Colonic mucosa (tissue), 4 donors: ENCODE data around the gene TKTL1. TPM values are rescaled to one million over a fixed set of nuclear protein-coding genes. Genes with fewer than 3 reads are reported as not detected.

Source experiments
- DNase-seq: peaks from one replicate; pipeline ENCODE4 v3.0.0-alpha.2; 2020
- H3K27ac ChIP-seq: fragments of 200-600 bp; one replicate; pipeline ENCODE4 v1.8.0; 2021
- H3K27me3 ChIP-seq: fragments of 200-600 bp; one replicate; pipeline ENCODE4 v1.8.0; 2021
- H3K36me3 ChIP-seq: fragments of 200-600 bp; one replicate; pipeline ENCODE4 v1.8.0; 2021
- H3K4me1 ChIP-seq: fragments of 200-600 bp; one replicate; pipeline ENCODE4 v1.8.0; 2021; ENCODE audit warnings: mild to moderate bottlenecking
- H3K4me3 ChIP-seq: fragments of 200-600 bp; one replicate; pipeline ENCODE4 v1.8.0; 2021
- H3K9ac ChIP-seq, 2 donors: one replicate each; pipeline ENCODE4 v1.7.0; 2013; ENCODE audit warnings: control low read depth in 2 of 2, low read depth in 2 of 2, low read length in 2 of 2
- H3K9me3 ChIP-seq: fragments of 200-600 bp; one replicate; pipeline ENCODE4 v1.8.0; 2021
- intact Hi-C: fragments of 100-400 bp; cut with DNase I; formaldehyde crosslinking; loops from one replicate; pipeline ENCODE4 v1.14.1; 2022
- total RNA-seq, 2 donors: library from RNA; stranded (reverse); fragmentation: NEBNext Ultra II Directional in 1 of 2; extraction: Animal tissue kit (Norgen Biotek cat#: 25700) in 1 of 2; gene quantifications; one replicate each; pipeline ENCODE4 v1.2.1, GENCODE V29; 2021
- TF ChIP-seq, protein P1 (sequence below): fragments of 200-600 bp; IDR thresholded peaks from one replicate; pipeline ENCODE4 v1.8.0; 2022; ENCODE audit warnings: antibody characterized with exemption, mild to moderate bottlenecking
- donor health status: healthy.
- donor health status: DM: no; HTN: no; CAD: no.
- donor health status: DM: no; HTN: no; CAD: no.

Gene TKTL1
- total RNA-seq, 2 donors from 2014 or later, result not detected

DNA sequence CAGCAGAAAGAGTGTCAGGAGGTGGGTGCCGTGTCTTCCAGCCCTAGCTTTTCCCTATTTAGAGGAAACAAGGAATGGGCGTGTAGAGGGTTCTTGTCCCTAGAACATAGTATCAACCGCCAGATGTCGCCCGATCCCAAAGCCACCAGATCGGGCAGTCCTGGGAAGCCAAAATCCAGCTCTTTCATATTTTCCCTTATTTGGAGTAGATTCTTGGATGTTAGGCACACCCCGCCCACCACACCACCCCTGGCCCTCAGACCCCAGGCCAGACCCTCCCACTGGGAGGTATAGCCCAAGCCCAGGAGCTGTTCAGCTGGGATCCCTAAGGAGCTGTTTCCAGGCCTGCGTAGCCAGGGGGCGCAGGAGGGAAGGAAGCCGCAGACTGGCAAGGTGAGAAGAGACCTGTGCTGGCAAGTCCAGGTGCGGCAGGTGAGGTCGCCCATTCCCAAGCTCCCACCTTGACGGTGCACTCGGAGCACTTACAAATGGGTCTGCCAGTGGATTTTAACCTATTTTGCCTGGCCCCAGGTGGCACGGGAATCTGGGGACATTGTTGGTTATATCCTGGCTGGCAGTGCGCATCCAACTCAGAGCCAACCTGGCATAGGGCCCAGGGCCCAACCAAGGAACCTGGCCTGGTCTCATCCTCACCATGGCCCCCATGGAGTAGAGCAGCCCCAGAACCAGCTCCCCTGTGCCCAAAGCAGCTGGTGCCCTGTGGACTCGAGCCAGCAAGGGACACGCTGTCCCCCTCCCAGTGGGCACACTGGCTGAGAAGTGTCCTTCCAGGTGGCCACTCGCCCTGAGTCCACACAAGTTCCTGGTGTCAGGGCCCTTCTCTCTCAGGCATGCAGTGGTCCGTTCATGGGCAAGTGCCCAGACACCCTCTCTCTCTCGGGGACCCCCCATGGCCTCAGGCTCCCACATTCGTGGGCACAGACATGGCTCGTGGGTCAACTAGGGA lies 78.0 kb downstream of the TKTL1 start:
- H3K9me3 ChIP-seq, result no peaks in the 10 kb centered on the region
- peak overlapping the region; percentile 33 for H3K27ac ChIP-seq
- H3K36me3 ChIP-seq, result no peaks in the 10 kb centered on the region
- no peaks in the 10 kb centered on the region for H3K4me1 ChIP-seq
- peak overlapping the region; percentile 51 for H3K9ac ChIP-seq
- intact Hi-C loops, result no loop called here
- peak overlapping the region; percentile 33 for H3K4me3 ChIP-seq
- peak; percentile 79 for DNase-seq
- TF ChIP-seq, protein P1, sequence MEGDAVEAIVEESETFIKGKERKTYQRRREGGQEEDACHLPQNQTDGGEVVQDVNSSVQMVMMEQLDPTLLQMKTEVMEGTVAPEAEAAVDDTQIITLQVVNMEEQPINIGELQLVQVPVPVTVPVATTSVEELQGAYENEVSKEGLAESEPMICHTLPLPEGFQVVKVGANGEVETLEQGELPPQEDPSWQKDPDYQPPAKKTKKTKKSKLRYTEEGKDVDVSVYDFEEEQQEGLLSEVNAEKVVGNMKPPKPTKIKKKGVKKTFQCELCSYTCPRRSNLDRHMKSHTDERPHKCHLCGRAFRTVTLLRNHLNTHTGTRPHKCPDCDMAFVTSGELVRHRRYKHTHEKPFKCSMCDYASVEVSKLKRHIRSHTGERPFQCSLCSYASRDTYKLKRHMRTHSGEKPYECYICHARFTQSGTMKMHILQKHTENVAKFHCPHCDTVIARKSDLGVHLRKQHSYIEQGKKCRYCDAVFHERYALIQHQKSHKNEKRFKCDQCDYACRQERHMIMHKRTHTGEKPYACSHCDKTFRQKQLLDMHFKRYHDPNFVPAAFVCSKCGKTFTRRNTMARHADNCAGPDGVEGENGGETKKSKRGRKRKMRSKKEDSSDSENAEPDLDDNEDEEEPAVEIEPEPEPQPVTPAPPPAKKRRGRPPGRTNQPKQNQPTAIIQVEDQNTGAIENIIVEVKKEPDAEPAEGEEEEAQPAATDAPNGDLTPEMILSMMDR, result peak; percentile 68
- H3K27me3 ChIP-seq, result no peaks in the 10 kb centered on the region

DNA sequence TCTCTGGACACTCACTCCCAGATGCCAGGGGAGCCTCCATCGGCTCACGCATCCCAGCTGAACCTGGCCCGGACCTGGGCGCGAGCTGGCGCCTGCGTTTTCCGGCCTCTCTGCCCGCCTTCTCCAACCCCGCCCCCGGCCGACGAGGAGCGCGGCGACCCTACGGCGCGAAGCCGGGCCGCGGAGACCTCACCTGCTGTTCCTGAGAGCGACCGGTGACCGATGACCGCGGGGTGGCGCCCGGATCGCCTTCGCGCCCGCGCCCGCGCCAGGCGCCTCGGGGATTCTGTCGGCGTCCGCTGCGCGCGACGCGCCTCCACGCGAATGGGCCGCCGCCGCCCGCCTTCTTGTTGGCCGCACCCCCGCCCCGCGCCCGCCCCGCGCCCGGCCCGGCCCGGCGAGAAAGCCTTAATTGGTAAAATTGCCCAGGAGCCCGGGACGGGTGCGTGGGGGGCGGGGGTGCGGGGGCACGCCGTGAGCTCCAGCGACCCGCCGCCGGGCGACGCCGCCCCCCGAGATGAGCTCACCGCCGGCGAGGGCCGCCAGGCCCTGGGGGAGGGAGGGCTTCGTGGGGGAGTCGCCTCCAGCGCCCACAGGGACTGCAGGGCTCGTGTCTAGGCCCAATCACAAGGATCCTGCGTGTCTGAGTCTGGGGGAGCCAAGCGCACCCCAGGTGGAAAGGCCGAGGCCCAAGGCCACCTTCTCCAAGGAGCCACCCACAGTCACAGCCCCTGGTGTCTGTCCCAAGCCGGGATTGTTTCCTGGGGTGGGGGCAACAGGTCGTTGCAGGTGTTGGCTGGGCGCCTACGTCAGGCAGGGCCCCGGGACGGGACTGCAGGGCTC lies 78.9 kb downstream of the TKTL1 start, which contains the start of gene FLNA:
FLNA (minus strand) TSS at position 322 of the 843 bp plus-strand sequence. CDS start 3,389 bp downstream, outside the sequence.
- TF ChIP-seq, protein P1, result no peak
- H3K4me3 ChIP-seq, result peak within 1 kb of the TSS; percentile 33
- peak within 1 kb of the TSS; percentile 33 for H3K27ac ChIP-seq
- no peaks in the 10 kb centered on the region for H3K36me3 ChIP-seq
- no peaks in the 10 kb centered on the region for H3K4me1 ChIP-seq
- no peaks in the 10 kb centered on the region for H3K9me3 ChIP-seq
- no peaks in the 10 kb centered on the region for H3K27me3 ChIP-seq
- H3K9ac ChIP-seq, result peak within 1 kb of the TSS; percentile 51
- DNase-seq, result no peak
- intact Hi-C loops, result no loop called here

DNA sequence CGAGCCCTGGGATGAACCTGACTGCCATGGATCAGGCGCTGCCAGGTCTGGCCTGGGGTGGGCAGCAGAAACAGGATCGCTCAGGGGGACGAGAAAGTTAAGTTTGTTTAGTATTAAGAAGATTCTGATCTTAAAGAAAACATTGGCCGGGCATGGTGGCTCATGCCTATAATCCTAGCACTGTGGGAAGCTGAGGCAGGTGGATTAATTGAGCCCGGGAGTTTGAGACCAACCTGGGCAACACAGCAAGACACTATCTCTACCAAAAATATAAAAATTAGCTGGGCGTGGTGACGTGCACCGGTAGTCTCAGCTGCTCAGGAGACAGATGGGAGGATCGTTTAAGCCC lies 79.5 kb downstream of the TKTL1 start:
- peak overlapping the region in 1 of 2 donors; percentile 30 for H3K9ac ChIP-seq

DNA sequence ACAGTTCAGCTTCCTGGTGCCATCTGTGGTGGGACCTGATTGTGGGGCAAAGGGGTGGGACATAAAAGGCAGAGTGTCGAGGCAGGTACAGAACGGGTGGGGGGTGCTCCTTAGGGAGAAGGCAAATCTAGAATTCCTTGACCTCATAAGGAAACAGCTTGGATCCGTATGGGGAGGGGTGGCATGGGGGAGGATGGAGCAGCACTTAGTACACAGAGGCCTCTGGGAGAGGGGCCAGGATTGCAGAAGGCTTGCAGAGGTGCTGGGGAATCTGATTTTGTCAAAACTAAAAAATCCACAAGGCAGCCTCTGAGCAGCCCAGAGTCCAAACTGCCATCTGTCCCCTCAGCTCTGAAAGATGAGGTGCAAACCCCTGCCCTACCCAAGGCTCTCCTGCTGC lies 81.2 kb downstream of the TKTL1 start:
- no peaks in the 10 kb centered on the region for H3K4me1 ChIP-seq
- no peak overlapping the region for H3K9ac ChIP-seq
- no peak for DNase-seq
- no peak overlapping the region for H3K4me3 ChIP-seq
- intact Hi-C loops, result no loop called here
- H3K27me3 ChIP-seq, result no peaks in the 10 kb centered on the region
- TF ChIP-seq, protein P1, result no peak
- H3K36me3 ChIP-seq, result no peaks in the 10 kb centered on the region
- H3K27ac ChIP-seq, result no peak overlapping the region
- H3K9me3 ChIP-seq, result no peaks in the 10 kb centered on the region

More for the DNA sequence above, 79.5 kb downstream of the TKTL1 start:
- Histone ChIP-seq H3K36me3 (no peaks in the 10 kb centered on the region), H3K27ac (peak overlapping the region; percentile 0), H3K4me1 (no peaks in the 10 kb centered on the region), H3K4me3 (no peak overlapping the region), H3K27me3 (no peaks in the 10 kb centered on the region), H3K9me3 (no peaks in the 10 kb centered on the region)
- intact Hi-C loops, result no loop called here
- TF ChIP-seq, protein P1, result no peak
- DNase-seq, result no peak

DNA sequence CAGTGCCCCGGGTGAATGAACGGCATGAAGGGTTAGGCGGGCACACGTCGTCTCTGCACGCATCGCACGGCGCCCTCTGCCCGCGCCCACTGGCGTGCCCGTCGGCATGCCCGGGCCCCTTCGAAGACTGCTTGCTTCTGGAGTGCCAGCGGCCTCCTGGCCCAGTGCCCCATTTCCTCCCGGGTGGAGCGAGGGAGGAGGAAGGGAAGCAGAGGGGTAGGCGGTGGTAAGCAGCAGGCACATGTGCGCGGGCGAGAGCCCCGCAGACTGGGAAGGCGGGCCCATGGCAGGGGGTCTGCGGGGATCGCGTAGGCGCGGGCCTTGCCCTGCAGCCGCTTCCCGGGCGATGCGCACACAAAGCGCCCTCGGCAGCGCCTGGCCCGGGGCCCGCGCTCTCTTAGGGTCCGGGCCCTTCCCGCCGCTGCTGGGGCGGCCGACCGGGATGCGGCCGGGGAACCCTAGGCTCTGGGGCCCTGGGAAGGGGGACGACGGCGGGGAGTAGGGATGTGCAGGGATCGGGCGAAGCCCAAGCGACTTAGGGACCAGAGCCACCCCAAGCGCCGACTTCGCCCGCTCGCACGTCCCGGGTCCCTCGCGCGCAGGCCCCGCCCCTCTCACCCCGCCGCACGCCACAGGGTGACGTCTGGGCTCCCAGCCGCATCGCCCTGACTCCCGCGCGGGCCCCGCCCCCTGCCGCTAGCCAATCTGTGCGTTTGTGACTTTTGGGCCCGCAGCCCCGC lies 82.6 kb downstream of the TKTL1 start:
- DNase-seq, result peak; percentile 67
- H3K4me1 ChIP-seq, result no peaks in the 10 kb centered on the region
- H3K9ac ChIP-seq, result peak overlapping the region; percentile 70 to 79
- H3K27ac ChIP-seq, result peak overlapping the region; percentile 95
- TF ChIP-seq, protein P1, result no peak
- intact Hi-C loops, result no loop called here
- H3K27me3 ChIP-seq, result no peaks in the 10 kb centered on the region
- no peaks in the 10 kb centered on the region for H3K36me3 ChIP-seq
- H3K4me3 ChIP-seq, result peak overlapping the region; percentile 22
- no peaks in the 10 kb centered on the region for H3K9me3 ChIP-seq
